Measurements from ENCODE around the gene ARSB.

GRCh38 chr5:78912085-78912771 lies 72.9 kb downstream of the ARSB start:
- TF ChIP-seq CTCF (IDR thresholded peaks at IDR 0.05) (no peak), ZFX (IDR thresholded peaks at IDR 0.05; ENCODE audit: borderline replicate concordance) (no peak)

Measured in 22Rv1 (cell line).